Hindlimb muscle (tissue), 1 donor: ENCODE results near the gene OTOP2. TPM values are rescaled to one million over a fixed set of nuclear protein-coding genes. Genes with fewer than 3 reads are reported as not detected.

Experiments
- DNase-seq: peaks from one replicate; pipeline ENCODE4 v3.0.0-alpha.2; 2013
- polyA plus RNA-seq: library from polyadenylated mRNA; unstranded; fragments of 120-200 nt; gene quantifications from one replicate; pipeline ENCODE4 v1.2.1, GENCODE V29; 2013; ENCODE audit not compliant: insufficient read length

OTOP2 gene
- polyA plus RNA-seq, 1 donor = not detected

- DNase-seq = no peak
Measured at GRCh38 chr17:74925242-74925641, 1.2 kb downstream of the OTOP2 start.

- DNase-seq = no peak
Measured at GRCh38 chr17:74928786-74929185, 4.7 kb downstream of the OTOP2 start.

- no peak for DNase-seq
Measured at GRCh38 chr17:74930535-74931036, 6.5 kb downstream of the OTOP2 start.

- DNase-seq = no peak
Measured at GRCh38 chr17:74935048-74935447, 11.0 kb downstream of the OTOP2 start.

GRCh38 chr17:74935585-74936469, 11.8 kb downstream of the OTOP2 start, which contains the start of gene OTOP3:
TSS of gene OTOP3 (plus strand) at chr17:74935898. CDS start at chr17:74935922, 24 bp downstream.
- DNase-seq = no peak

GRCh38 chr17:74936470-74936799, 12.4 kb downstream of the OTOP2 start:
- no peak for DNase-seq

GRCh38 chr17:74937064-74938051, 13.3 kb downstream of the OTOP2 start:
- DNase-seq = no peak

GRCh38 chr17:74938194-74938950, 14.3 kb downstream of the OTOP2 start:
- DNase-seq = no peak

GRCh38 chr17:74939534-74939933, 15.5 kb downstream of the OTOP2 start:
- DNase-seq = no peak

GRCh38 chr17:74941128-74941725, 17.2 kb downstream of the OTOP2 start:
- no peak for DNase-seq

- DNase-seq = no peak
Measured at GRCh38 chr17:74943808-74944522, 19.9 kb downstream of the OTOP2 start.

- DNase-seq = no peak
Measured at GRCh38 chr17:74945543-74945942, 21.5 kb downstream of the OTOP2 start.

- DNase-seq = no peak
Measured at GRCh38 chr17:74946641-74947040, 22.6 kb downstream of the OTOP2 start.

GRCh38 chr17:74947041-74947754, 23.1 kb downstream of the OTOP2 start:
- no peak for DNase-seq

GRCh38 chr17:74949455-74950115, 25.5 kb downstream of the OTOP2 start:
- no peak for DNase-seq

- no peak for DNase-seq
Measured at GRCh38 chr17:74950207-74950606, 26.1 kb downstream of the OTOP2 start.

GRCh38 chr17:74951065-74951464, 27.0 kb downstream of the OTOP2 start:
- DNase-seq = no peak

- DNase-seq = no peak
Measured at GRCh38 chr17:74951680-74952421, 27.8 kb downstream of the OTOP2 start.
